ENCODE data around the gene LOXHD1. TPM values are rescaled to one million over a fixed set of nuclear protein-coding genes. Genes with fewer than 3 reads are reported as not detected.

The LOXHD1 gene
- total and polyA plus RNA-seq, 4 experiments from 2014 or later, result not detected

DNA sequence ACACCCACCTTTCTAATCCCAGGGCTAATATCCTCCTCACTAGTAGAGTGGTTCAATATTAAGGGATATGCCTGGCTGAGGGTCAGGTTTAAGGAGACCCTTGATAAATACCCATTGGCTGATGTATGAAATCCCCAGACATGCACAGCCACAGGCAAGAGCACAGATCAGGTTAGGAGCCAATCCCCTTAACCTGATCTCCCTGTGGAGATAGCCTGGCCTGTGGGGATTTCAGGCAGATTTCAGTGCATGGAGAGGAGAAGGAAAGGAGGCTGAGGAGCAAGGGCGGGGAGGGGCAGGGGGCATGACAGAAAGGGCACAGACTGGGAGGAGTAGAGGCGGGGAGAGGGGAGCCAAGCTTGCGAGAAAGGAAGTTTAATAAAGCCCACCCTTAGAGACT is 129.0 kb downstream of the LOXHD1 start:
- no peak overlapping the region for H3K27ac Mint-ChIP-seq
- no peaks in the 10 kb centered on the region for H3K4me1 Mint-ChIP-seq
- Histone ChIP-seq H3K9me3 (ENCODE audit: control insufficient read depth in 1 of 2, low read length in 2 of 2) (no peaks in the 10 kb centered on the region), H3K27ac (ENCODE audit: low read depth, low read length) (no peak overlapping the region), H3K36me3 (ENCODE audit: insufficient read depth, low read length) (no peaks in the 10 kb centered on the region), H3K4me3 (ENCODE audit: low read length in 2 of 2) (no peak overlapping the region), H3K4me1 (ENCODE audit: insufficient read depth, low read length) (no peaks in the 10 kb centered on the region), H3K27me3 (ENCODE audit: insufficient read depth, low read length) (no peaks in the 10 kb centered on the region)
- intact Hi-C loops (cut with micrococcal nuclease), result no loop called here
- peaks cover 2 to 4% of the 10 kb centered on the region in 2 donors for H3K27me3 Mint-ChIP-seq
- CTCF ChIA-PET (ENCODE audit: partially characterized antibody), result no interaction called here
- no peak for DNase-seq
- POLR2A ChIA-PET (ENCODE audit: partially characterized antibody), result no interaction called here
- no peaks in the 10 kb centered on the region for H3K36me3 Mint-ChIP-seq
- no peaks in the 10 kb centered on the region for H3K9me3 Mint-ChIP-seq
- H3K4me3 Mint-ChIP-seq, result no peak overlapping the region

DNA sequence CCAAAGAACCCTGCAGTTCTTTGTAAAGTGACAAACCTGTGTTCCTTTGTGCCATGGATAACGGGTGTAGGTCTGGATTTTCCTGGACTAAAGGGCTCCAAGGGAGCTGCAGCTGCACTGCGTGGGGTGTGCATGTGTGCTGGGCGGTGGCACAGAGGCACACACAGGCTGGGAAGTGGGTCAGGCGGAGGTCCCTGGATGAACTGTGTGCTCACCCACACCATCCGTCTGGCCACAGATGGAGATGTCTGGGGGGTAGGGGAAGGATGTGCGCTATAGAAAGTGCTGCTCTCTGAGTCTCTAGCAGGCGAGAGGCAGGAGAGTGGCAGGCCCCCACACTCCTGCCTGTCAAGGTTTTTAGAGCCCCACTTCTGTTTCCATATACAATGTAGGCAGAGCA is 137.2 kb downstream of the LOXHD1 start:
- intact Hi-C loops (cut with micrococcal nuclease), result no loop called here
- Histone ChIP-seq H3K4me1 (ENCODE audit: insufficient read depth, low read length) (no peaks in the 10 kb centered on the region), H3K9me3 (ENCODE audit: control insufficient read depth in 1 of 2, low read length in 2 of 2) (no peaks in the 10 kb centered on the region), H3K4me3 (ENCODE audit: low read length in 2 of 2) (no peak overlapping the region), H3K27ac (ENCODE audit: low read depth, low read length) (no peak overlapping the region), H3K27me3 (ENCODE audit: insufficient read depth, low read length) (no peaks in the 10 kb centered on the region), H3K36me3 (ENCODE audit: insufficient read depth, low read length) (no peaks in the 10 kb centered on the region)
- no peak for DNase-seq
- H3K9me3 Mint-ChIP-seq, result peaks cover 0 to 4% (median 0%) of the 10 kb centered on the region in 8 donors
- no peak overlapping the region for H3K4me3 Mint-ChIP-seq
- H3K27me3 Mint-ChIP-seq, result peaks cover 9 to 22% of the 10 kb centered on the region in 2 donors
- no peak overlapping the region for H3K27ac Mint-ChIP-seq
- POLR2A ChIA-PET (ENCODE audit: partially characterized antibody), result no interaction called here
- H3K36me3 Mint-ChIP-seq, result no peaks in the 10 kb centered on the region
- CTCF ChIA-PET (ENCODE audit: partially characterized antibody), result no interaction called here
- no peaks in the 10 kb centered on the region for H3K4me1 Mint-ChIP-seq

DNA sequence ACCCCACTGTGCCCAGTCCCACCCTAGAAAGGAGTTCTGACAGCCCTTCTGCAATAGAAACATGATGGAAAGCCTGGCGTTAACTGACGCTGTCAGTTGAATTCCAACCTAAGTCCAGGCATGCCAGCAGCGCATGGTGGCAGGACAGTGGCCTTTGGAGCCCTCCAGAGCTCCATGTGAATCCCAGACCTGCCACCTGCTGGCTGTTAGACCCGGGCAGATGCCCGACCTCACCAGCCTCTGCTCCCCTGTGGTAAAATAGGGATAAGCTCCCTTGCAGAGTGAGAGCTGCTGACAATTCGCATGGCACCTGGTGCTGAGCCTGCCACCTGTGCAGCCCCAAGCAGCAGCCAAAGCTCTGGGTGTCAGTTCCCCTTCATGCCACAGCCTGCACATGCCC is 138.6 kb downstream of the LOXHD1 start:
- H3K27me3 Mint-ChIP-seq, result peaks cover 9 to 18% of the 10 kb centered on the region in 2 donors
- CTCF ChIA-PET (ENCODE audit: partially characterized antibody), result interaction anchor here (1.0 to 1.2 kb wide), 3 partner anchors 36 to 350 kb away, joined by 3 read pairs; no protein-coding TSS in a partner anchor
- Histone ChIP-seq H3K4me1 (ENCODE audit: insufficient read depth, low read length) (no peaks in the 10 kb centered on the region), H3K27me3 (ENCODE audit: insufficient read depth, low read length) (no peaks in the 10 kb centered on the region), H3K36me3 (ENCODE audit: insufficient read depth, low read length) (no peaks in the 10 kb centered on the region), H3K9me3 (ENCODE audit: control insufficient read depth in 1 of 2, low read length in 2 of 2) (no peaks in the 10 kb centered on the region), H3K4me3 (ENCODE audit: low read length in 2 of 2) (no peak overlapping the region), H3K27ac (ENCODE audit: low read depth, low read length) (no peak overlapping the region)
- H3K4me1 Mint-ChIP-seq, result no peaks in the 10 kb centered on the region
- POLR2A ChIA-PET (ENCODE audit: partially characterized antibody), result no interaction called here
- no peak for DNase-seq
- H3K27ac Mint-ChIP-seq, result peak overlapping the region in 1 of 7 donors; percentile 17
- no peaks in the 10 kb centered on the region for H3K36me3 Mint-ChIP-seq
- intact Hi-C loops (cut with micrococcal nuclease), result no loop called here
- H3K4me3 Mint-ChIP-seq, result no peak overlapping the region
- peaks cover 0 to 4% (median 0%) of the 10 kb centered on the region in 8 donors for H3K9me3 Mint-ChIP-seq

DNA sequence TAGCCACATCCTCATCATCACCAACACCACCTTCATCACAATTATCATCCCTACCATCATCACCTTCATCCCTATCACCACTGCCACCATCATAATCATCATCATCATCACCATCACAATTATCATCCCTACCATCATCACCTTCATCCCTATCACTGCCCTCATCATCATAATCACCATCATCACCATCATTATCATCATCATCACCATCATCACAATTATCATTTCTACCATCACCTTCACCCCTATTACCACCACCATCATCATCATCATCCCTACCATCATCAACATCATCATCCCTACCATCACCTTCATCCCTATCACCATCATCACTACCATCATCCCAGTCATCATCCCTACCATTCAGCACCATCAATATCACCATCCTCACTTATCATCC is 140.5 kb downstream of the LOXHD1 start:
- H3K9me3 Mint-ChIP-seq, result peaks cover 0 to 8% (median 5%) of the 10 kb centered on the region in 8 donors
- no peak overlapping the region for H3K4me3 ChIP-seq (ENCODE audit: low read length in 2 of 2)
- no peaks in the 10 kb centered on the region for H3K4me1 Mint-ChIP-seq
- no peak overlapping the region for H3K27ac Mint-ChIP-seq
- DNase-seq, result no peak
- H3K9me3 ChIP-seq (ENCODE audit: control insufficient read depth in 1 of 2, low read length in 2 of 2), result no peaks in the 10 kb centered on the region
- no peaks in the 10 kb centered on the region for H3K27me3 ChIP-seq (ENCODE audit: insufficient read depth, low read length)
- intact Hi-C loops (cut with micrococcal nuclease), result no loop called here
- no peaks in the 10 kb centered on the region for H3K36me3 Mint-ChIP-seq
- ChIA-PET POLR2A (ENCODE audit: partially characterized antibody) (no interaction called here), CTCF (ENCODE audit: partially characterized antibody) (interaction anchor here (1.9 kb wide), 1 partner anchor 142 kb away, joined by 4 read pairs; no protein-coding TSS in a partner anchor)
- no peak overlapping the region for H3K4me3 Mint-ChIP-seq
- H3K27me3 Mint-ChIP-seq, result peaks cover 9 to 19% of the 10 kb centered on the region in 2 donors
- no peaks in the 10 kb centered on the region for H3K36me3 ChIP-seq (ENCODE audit: insufficient read depth, low read length)
- H3K4me1 ChIP-seq (ENCODE audit: insufficient read depth, low read length), result no peaks in the 10 kb centered on the region
- H3K27ac ChIP-seq (ENCODE audit: low read depth, low read length), result no peak overlapping the region

DNA sequence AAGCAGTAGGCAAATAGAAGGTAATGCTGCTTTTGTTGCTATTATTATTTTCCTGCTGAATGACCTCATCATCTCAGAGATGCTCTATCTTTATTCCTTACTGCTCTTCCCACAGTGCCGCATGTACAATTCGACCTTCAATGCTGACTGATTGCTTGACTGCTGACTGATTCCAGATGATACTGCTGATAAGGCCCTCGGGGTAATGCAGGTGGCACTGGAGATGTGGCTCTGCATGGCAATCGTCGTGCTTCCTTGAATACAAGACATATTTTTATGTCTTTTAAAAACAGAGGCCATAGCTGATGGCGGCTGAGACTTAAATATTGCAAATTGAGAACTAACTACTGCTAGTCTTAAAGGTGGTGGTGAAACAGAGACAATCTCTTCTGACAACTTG is 146.6 kb downstream of the LOXHD1 start:
- Histone ChIP-seq H3K36me3 (ENCODE audit: insufficient read depth, low read length) (no peaks in the 10 kb centered on the region), H3K9me3 (ENCODE audit: control insufficient read depth in 1 of 2, low read length in 2 of 2) (no peaks in the 10 kb centered on the region), H3K27ac (ENCODE audit: low read depth, low read length) (no peak overlapping the region), H3K27me3 (ENCODE audit: insufficient read depth, low read length) (no peaks in the 10 kb centered on the region), H3K4me3 (ENCODE audit: low read length in 2 of 2) (no peak overlapping the region), H3K4me1 (ENCODE audit: insufficient read depth, low read length) (no peaks in the 10 kb centered on the region)
- Mint-ChIP-seq H3K4me3 (no peak overlapping the region), H3K36me3 (no peaks in the 10 kb centered on the region), H3K9me3 (peaks cover 0 to 8% (median 4%) of the 10 kb centered on the region in 8 donors), H3K27me3 (peaks cover 6 to 12% of the 10 kb centered on the region in 2 donors), H3K27ac (no peak overlapping the region), H3K4me1 (no peaks in the 10 kb centered on the region)
- no peak for DNase-seq
- intact Hi-C loops (cut with micrococcal nuclease), result no loop called here
- CTCF ChIA-PET (ENCODE audit: partially characterized antibody), result no interaction called here
- POLR2A ChIA-PET (ENCODE audit: partially characterized antibody), result no interaction called here

DNA sequence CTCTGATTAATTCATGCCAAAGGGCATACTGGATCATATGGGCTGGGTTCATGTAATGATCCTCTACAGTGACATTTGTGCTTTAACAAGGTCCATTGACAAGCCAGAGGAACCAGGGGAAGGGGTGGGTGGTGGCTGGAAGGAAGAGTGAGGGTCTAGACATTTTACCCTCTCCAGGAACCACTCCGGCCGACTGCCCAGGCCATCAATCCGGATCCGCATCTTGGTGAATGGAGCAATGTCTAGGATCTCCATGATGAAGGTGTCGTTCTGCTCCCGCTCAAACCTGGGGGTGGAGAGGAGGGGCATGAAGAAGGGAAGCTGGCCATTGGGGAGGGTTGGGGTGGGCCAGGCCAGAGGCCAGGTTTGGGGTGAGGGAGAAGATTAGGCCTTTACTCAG is 147.5 kb downstream of the LOXHD1 start:
- no peak for DNase-seq
- H3K4me1 ChIP-seq (ENCODE audit: insufficient read depth, low read length), result no peaks in the 10 kb centered on the region
- intact Hi-C loops (cut with micrococcal nuclease), result no loop called here
- POLR2A ChIA-PET (ENCODE audit: partially characterized antibody), result no interaction called here
- H3K27me3 ChIP-seq (ENCODE audit: insufficient read depth, low read length), result no peaks in the 10 kb centered on the region
- H3K27ac Mint-ChIP-seq, result no peak overlapping the region
- H3K27me3 Mint-ChIP-seq, result peaks cover 6 to 12% of the 10 kb centered on the region in 2 donors
- H3K27ac ChIP-seq (ENCODE audit: low read depth, low read length), result no peak overlapping the region
- peaks cover 0 to 8% (median 4%) of the 10 kb centered on the region in 8 donors for H3K9me3 Mint-ChIP-seq
- no peaks in the 10 kb centered on the region for H3K36me3 Mint-ChIP-seq
- CTCF ChIA-PET (ENCODE audit: partially characterized antibody), result interaction anchor here (1.2 kb wide), 1 partner anchor 8 kb away, joined by 3 read pairs; no protein-coding TSS in a partner anchor
- H3K4me3 Mint-ChIP-seq, result no peak overlapping the region
- no peaks in the 10 kb centered on the region for H3K9me3 ChIP-seq (ENCODE audit: control insufficient read depth in 1 of 2, low read length in 2 of 2)
- no peaks in the 10 kb centered on the region for H3K36me3 ChIP-seq (ENCODE audit: insufficient read depth, low read length)
- no peaks in the 10 kb centered on the region for H3K4me1 Mint-ChIP-seq
- no peak overlapping the region for H3K4me3 ChIP-seq (ENCODE audit: low read length in 2 of 2)

DNA sequence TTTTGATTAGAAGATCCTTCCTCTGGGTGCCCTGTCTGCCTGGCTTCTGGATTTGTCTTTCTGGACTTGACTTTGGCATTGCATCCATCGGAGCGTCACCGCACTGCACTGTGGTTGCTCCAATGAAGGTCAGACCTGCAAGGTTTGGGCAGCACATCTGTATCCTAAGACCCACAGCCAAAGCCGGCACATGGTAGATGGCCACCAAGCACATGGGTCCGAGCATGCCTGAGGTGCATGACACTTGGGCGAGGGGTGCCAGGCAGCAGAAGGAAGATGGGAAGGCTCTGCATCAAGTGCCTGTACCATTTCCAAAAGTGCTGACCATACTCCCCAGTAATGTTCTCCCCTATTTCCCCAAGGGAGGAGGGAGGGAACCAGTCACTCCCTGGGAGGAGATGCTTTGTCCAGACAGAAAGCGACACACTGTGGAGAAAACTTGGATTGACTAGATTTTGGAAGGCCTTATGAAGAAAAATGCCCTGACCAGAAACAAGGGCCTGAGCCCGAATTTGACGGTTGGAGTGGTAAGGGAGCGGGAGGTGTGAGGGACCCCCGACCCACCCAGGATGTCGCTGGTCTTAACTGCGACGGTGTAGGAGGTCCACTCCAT is 149.9 kb downstream of the LOXHD1 start:
- H3K4me3 Mint-ChIP-seq, result no peak overlapping the region
- peaks cover 4 to 8% of the 10 kb centered on the region in 2 donors for H3K27me3 Mint-ChIP-seq
- Histone ChIP-seq H3K4me1 (ENCODE audit: insufficient read depth, low read length) (no peaks in the 10 kb centered on the region), H3K4me3 (ENCODE audit: low read length in 2 of 2) (no peak overlapping the region), H3K27ac (ENCODE audit: low read depth, low read length) (no peak overlapping the region), H3K36me3 (ENCODE audit: insufficient read depth, low read length) (no peaks in the 10 kb centered on the region), H3K27me3 (ENCODE audit: insufficient read depth, low read length) (no peaks in the 10 kb centered on the region), H3K9me3 (ENCODE audit: control insufficient read depth in 1 of 2, low read length in 2 of 2) (no peaks in the 10 kb centered on the region)
- ChIA-PET POLR2A (ENCODE audit: partially characterized antibody) (no interaction called here), CTCF (ENCODE audit: partially characterized antibody) (no interaction called here)
- intact Hi-C loops (cut with micrococcal nuclease), result no loop called here
- DNase-seq, result no peak
- H3K36me3 Mint-ChIP-seq, result no peaks in the 10 kb centered on the region
- no peak overlapping the region for H3K27ac Mint-ChIP-seq
- peaks cover 0 to 4% (median 0%) of the 10 kb centered on the region in 8 donors for H3K9me3 Mint-ChIP-seq
- no peaks in the 10 kb centered on the region for H3K4me1 Mint-ChIP-seq

All from CD4-positive, alpha-beta memory T cell (primary cell).